ENCODE measurements around the gene CRACDL.

CRACDL gene

GRCh38 chr2:98849113-98849512 is 86.9 kb downstream of the CRACDL start:
- no peak for FAIRE-seq

GRCh38 chr2:98847853-98848252 is 88.2 kb downstream of the CRACDL start:
- FAIRE-seq: no peak

GRCh38 chr2:98846041-98846440 is 90.0 kb downstream of the CRACDL start:
- FAIRE-seq: no peak

- FAIRE-seq: peak; percentile 94
These were observed 93.9 kb downstream of the CRACDL start for GRCh38 chr2:98842136-98842535.

GRCh38 chr2:98839292-98839691 is 96.7 kb downstream of the CRACDL start:
- FAIRE-seq: no peak

GRCh38 chr2:98835831-98836385 is 100.1 kb downstream of the CRACDL start:
- no peak for FAIRE-seq

GRCh38 chr2:98833917-98834263 is 102.1 kb downstream of the CRACDL start:
- FAIRE-seq: no peak

- no peak for FAIRE-seq
These were observed 102.7 kb downstream of the CRACDL start for GRCh38 chr2:98833172-98833916.

- FAIRE-seq: no peak
These were observed 103.9 kb downstream of the CRACDL start for GRCh38 chr2:98832172-98832571.

GRCh38 chr2:98830571-98831145 is 105.4 kb downstream of the CRACDL start:
- FAIRE-seq: no peak

GRCh38 chr2:98829581-98830270 is 106.3 kb downstream of the CRACDL start:
- FAIRE-seq: no peak

GRCh38 chr2:98828793-98829371 is 107.1 kb downstream of the CRACDL start:
- no peak for FAIRE-seq

GRCh38 chr2:98828369-98828744 is 107.7 kb downstream of the CRACDL start:
- no peak for FAIRE-seq

GRCh38 chr2:98827625-98828368 is 108.2 kb downstream of the CRACDL start:
- FAIRE-seq: no peak

- no peak for FAIRE-seq
These were observed 109.2 kb downstream of the CRACDL start for GRCh38 chr2:98826856-98827255.

- FAIRE-seq: no peak
These were observed 110.2 kb downstream of the CRACDL start for GRCh38 chr2:98825858-98826257.

GRCh38 chr2:98825404-98825803 is 110.6 kb downstream of the CRACDL start:
- no peak for FAIRE-seq

- no peak for FAIRE-seq
These were observed 111.0 kb downstream of the CRACDL start for GRCh38 chr2:98825020-98825350.

GRCh38 chr2:98824256-98825019 is 111.6 kb downstream of the CRACDL start:
- no peak for FAIRE-seq

GRCh38 chr2:98823196-98824170 is 112.5 kb downstream of the CRACDL start:
- FAIRE-seq: no peak
